Subcutaneous preadipocyte (primary cell): ENCODE results near the gene XPR1. TPM values are rescaled to one million over a fixed set of nuclear protein-coding genes. Genes with fewer than 3 reads are reported as not detected.

Experiments used
- small RNA-seq: library from RNA; depleted of rRNA; stranded (forward); fragments of <200 nt; gene quantifications from one replicate; pipeline ENCODE3, GENCODE V24; 2012
- total RNA-seq: library from RNA; depleted of rRNA; stranded (reverse); fragments of >200 nt; gene quantifications from 2 replicates; pipeline ENCODE4 v1.2.3, GENCODE V29; 2012

Gene XPR1
- total RNA-seq: 29.0 and 30.7 TPM in 2 replicates

GRCh38 chr1:180631766-180632325, at the start of gene XPR1:
Gene XPR1, plus strand, starts transcription at chr1:180632022. Its CDS starts 180 bp downstream, at chr1:180632202.

GRCh38 chr1:180912801-180913565, 281.2 kb downstream of the XPR1 start, which contains the start of gene KIAA1614:
Gene KIAA1614, plus strand, starts transcription at chr1:180912897. Its CDS starts 347 bp downstream, at chr1:180913244.

Small RNAs within 50 kb of the gene (small RNA-seq; reads per million reads assigned to genes)
- not detected for gene RF00026

Other genes with a start within 250 kb of the XPR1 start
- gene ACBD6, start 129.4 kb upstream of the XPR1 start, total RNA-seq: 44.8 and 45.9 TPM in 2 replicates
- gene OVAAL, start 73.1 kb upstream of the XPR1 start, total RNA-seq: not detected in 2 replicates